GM21381 (cell line): ENCODE data around the gene RPLP2.

ENCODE experiments used
- ATAC-seq: cut with Tn5 transposase; IDR thresholded peaks from one replicate; pipeline ENCODE4 v1.9.1; 2021; ENCODE audit warnings: mild to moderate bottlenecking, moderate library complexity; ENCODE audit not compliant: unreplicated experiment

Gene RPLP2

GRCh38 chr11:862081-862661 lies 52.4 kb downstream of the RPLP2 start:
- ATAC-seq: no peak
